B cell (primary cell): ENCODE data around the gene COL4A3. TPM values are rescaled to one million over a fixed set of nuclear protein-coding genes. Genes with fewer than 3 reads are reported as not detected.

Experiments used
- ATAC-seq: fragments of 200-7000 bp; cut with Tn5 transposase; one replicate; pipeline ENCODE4 v1.10.0; 2021; ENCODE audit warnings: low read depth, mild to moderate bottlenecking, moderate number of reproducible peaks, moderate library complexity
- CTCF ChIA-PET: fragments of 350-600 bp; sonication (Branson Sonifier 250); formaldehyde crosslinking; loops from one replicate; lab custom pipeline; 2021; ENCODE audit warnings: antibody characterized with exemption, inconsistent platforms; lab: Charles Lee
- POLR2A ChIA-PET: fragments of 350-600 bp; sonication (Branson Sonifier 250); formaldehyde crosslinking; loops from one replicate; lab custom pipeline; 2021; ENCODE audit warnings: antibody characterized with exemption; lab: Charles Lee
- DNase-seq: peaks from one replicate; pipeline ENCODE4 v3.0.0; 2013
- H2AFZ ChIP-seq: 2 replicates; pipeline ENCODE4 v1.6.1; 2012; ENCODE audit warnings: mild to moderate bottlenecking, low read depth, low read length; ENCODE audit not compliant: insufficient read depth, poor library complexity, severe bottlenecking
- H3K27ac ChIP-seq, 2 donors: 1 replicate in 1 of 2; 2 replicates in 1 of 2; pipeline ENCODE4 v1.5.1; 2012 to 2013; ENCODE audit warnings: low read length in 2 of 2, mild to moderate bottlenecking in 2 of 2, moderate library complexity in 1 of 2
- H3K27me3 ChIP-seq, 4 experiments: fragments of 200-600 bp in 1 of 4; sonication (generic) in 1 of 4; replicated peaks in 1 of 4; 1 replicate in 2 of 4; 2 replicates in 2 of 4; pipeline versions ENCODE4 v1.6.1 to v1.7.0; 2013 to 2016; ENCODE audit warnings: low read length in 3 of 4, mild to moderate bottlenecking in 2 of 4, mixed read lengths in 1 of 4, moderate library complexity in 1 of 4; ENCODE audit not compliant: insufficient read depth in 4 of 4, control insufficient read depth in 3 of 4; ENCODE audit errors: control extremely low read depth in 1 of 4
- H3K36me3 ChIP-seq, 2 experiments: replicated peaks in 1 of 2; 1 replicate in 1 of 2; 2 replicates in 1 of 2; pipeline versions ENCODE4 v1.6.1 to v1.7.1; 2013; ENCODE audit warnings: low read length in 1 of 2; ENCODE audit not compliant: insufficient read depth in 2 of 2, control insufficient read depth in 1 of 2; ENCODE audit errors: control extremely low read depth in 1 of 2, extremely low read depth in 1 of 2
- H3K4me1 ChIP-seq, 2 donors: fragments of 200-600 bp in 1 of 2; sonication (generic) in 1 of 2; 1 replicate in 1 of 2; 2 replicates in 1 of 2; pipeline versions ENCODE4 v1.5.1 to v1.6.1; 2013 to 2017; ENCODE audit warnings: low read length in 2 of 2; ENCODE audit not compliant: control insufficient read depth in 2 of 2, insufficient read depth in 2 of 2
- H3K4me2 ChIP-seq: replicated peaks from 2 replicates; pipeline ENCODE3; 2012; ENCODE audit warnings: mild to moderate bottlenecking, low read depth, low read length; ENCODE audit not compliant: poor library complexity, severe bottlenecking
- H3K4me3 ChIP-seq, 5 experiments: fragments of 200-600 bp in 1 of 5; sonication (generic) in 1 of 5; 1 replicate in 3 of 5; 2 replicates in 2 of 5; pipeline versions ENCODE4 v1.5.1 to v1.7.0; 2011 to 2016; ENCODE audit warnings: low read length in 4 of 5, mild to moderate bottlenecking in 4 of 5, low read depth in 2 of 5, control low read depth in 1 of 5, moderate library complexity in 1 of 5; ENCODE audit not compliant: insufficient read depth in 1 of 5; ENCODE audit errors: control extremely low read depth in 1 of 5, extremely low read depth in 1 of 5
- H3K79me2 ChIP-seq: fragments of 200-600 bp; sonication (generic); one replicate; pipeline ENCODE4 v1.6.0; 2016; ENCODE audit warnings: low read length; ENCODE audit not compliant: control insufficient read depth, insufficient read depth
- H3K9ac ChIP-seq: fragments of 200-600 bp; sonication (generic); 2 replicates; pipeline ENCODE4 v1.6.1; 2017; ENCODE audit warnings: mild to moderate bottlenecking, low read length, moderate library complexity
- H3K9me3 ChIP-seq, 3 donors: one replicate each; pipeline versions ENCODE4 v1.6.1 to v1.7.1; 2013; ENCODE audit warnings: low read length in 2 of 3; ENCODE audit not compliant: control insufficient read depth in 2 of 3, insufficient read depth in 1 of 3; ENCODE audit errors: control extremely low read depth in 1 of 3
- H4K20me1 ChIP-seq: 2 replicates; pipeline ENCODE4 v1.6.0; 2012; ENCODE audit warnings: mild to moderate bottlenecking, low read length; ENCODE audit not compliant: insufficient read depth, control insufficient read depth, poor library complexity, severe bottlenecking
- H3K27ac Mint-ChIP-seq: one replicate; pipeline ENCODE4 v1.8.0; 2021; ENCODE audit warnings: mixed read lengths
- H3K27me3 Mint-ChIP-seq: one replicate; pipeline ENCODE4 v1.8.0; 2021; ENCODE audit warnings: mixed read lengths
- H3K4me1 Mint-ChIP-seq: one replicate; pipeline ENCODE4 v1.8.0; 2021; ENCODE audit warnings: mixed read lengths
- H3K4me3 Mint-ChIP-seq: one replicate; pipeline ENCODE4 v1.8.0; 2021; ENCODE audit warnings: mixed read lengths
- H3K9me3 Mint-ChIP-seq: one replicate; pipeline ENCODE4 v1.8.0; 2022; ENCODE audit warnings: mixed read lengths; ENCODE audit not compliant: insufficient read depth
- CTCF ChIP-seq: fragments of 200-600 bp; IDR thresholded peaks from one replicate; pipeline ENCODE4 v1.8.0; 2022; ENCODE audit warnings: antibody characterized with exemption, mild to moderate bottlenecking
- EZH2 ChIP-seq: IDR thresholded peaks from 2 replicates; pipeline ENCODE4 v1.6.1; 2012; ENCODE audit warnings: borderline replicate concordance, low read depth, mild to moderate bottlenecking, moderate library complexity, low read length; ENCODE audit not compliant: insufficient read depth, poor library complexity, severe bottlenecking
- WGBS: methylation state at CpG from one replicate; pipeline ENCODE4 v1.1.5; 2013; ENCODE audit warnings: missing lambda C conversion rate; ENCODE audit not compliant: insufficient coverage; 5-methylcytosine and 5-hydroxymethylcytosine counted together
- intact Hi-C: fragments of 100-400 bp; cut with micrococcal nuclease; formaldehyde crosslinking; loops from one replicate; pipeline ENCODE4 v1.10.0; 2022
- polyA plus RNA-seq: library from polyadenylated mRNA; depleted of rRNA; stranded (reverse); fragments of >200 nt; gene quantifications from 2 replicates; pipeline ENCODE4 v1.2.3, GENCODE V29; 2012
- total RNA-seq, 2 donors: library from RNA; stranded (reverse); fragments of 120-200 nt in 1 of 2; gene quantifications; 1 replicate in 1 of 2; 2 replicates in 1 of 2; pipeline versions ENCODE4 v1.2.3 to v1.2.4, GENCODE V29; 2013 to 2022

COL4A3 gene
- total and polyA plus RNA-seq, 2 donors (not counting 1 experiment from before 2014, with no cell fraction given) = 33.4 to 45.9 TPM

GRCh38 chr2:227117027-227117426 is 47.4 kb upstream of the COL4A3 start:
- intact Hi-C loops = no loop called here
- H3K27ac Mint-ChIP-seq = no peak overlapping the region
- Histone ChIP-seq H3K27ac (no peak overlapping the region), H3K36me3 (no peaks in the 10 kb centered on the region), H3K9ac (no peak overlapping the region), H3K27me3 (no peaks in the 10 kb centered on the region), H3K4me2 (no peak overlapping the region), H3K4me1 (no peaks in the 10 kb centered on the region), H3K9me3 (no peaks in the 10 kb centered on the region), H4K20me1 (no peaks in the 10 kb centered on the region), H2AFZ (no peak overlapping the region), H3K79me2 (no peaks in the 10 kb centered on the region), H3K4me3 (no peak overlapping the region)
- POLR2A ChIA-PET = no interaction called here
- TF ChIP-seq CTCF (no peak), EZH2 (no peak)
- no peaks in the 10 kb centered on the region for H3K27me3 Mint-ChIP-seq
- H3K4me3 Mint-ChIP-seq = no peak overlapping the region
- CTCF ChIA-PET = no interaction called here
- no peak for ATAC-seq
- WGBS = no CpG with 5 or more reads among the region's 1 CpG
- H3K4me1 Mint-ChIP-seq = no peaks in the 10 kb centered on the region
- no peaks in the 10 kb centered on the region for H3K9me3 Mint-ChIP-seq
- DNase-seq = no peak

- H2AFZ ChIP-seq = no peak overlapping the region
- no peak overlapping the region for H3K4me2 ChIP-seq
- no peaks in the 10 kb centered on the region for H3K9me3 ChIP-seq
- H3K4me1 ChIP-seq = no peaks in the 10 kb centered on the region
- ChIA-PET CTCF (no interaction called here), POLR2A (no interaction called here)
- TF ChIP-seq EZH2 (no peak), CTCF (no peak)
- no peaks in the 10 kb centered on the region for H3K36me3 ChIP-seq
- H3K27me3 Mint-ChIP-seq = no peaks in the 10 kb centered on the region
- no peaks in the 10 kb centered on the region for H3K79me2 ChIP-seq
- WGBS = 30% methylated on average over 2 of the region's 3 CpGs
- H3K4me3 Mint-ChIP-seq = no peak overlapping the region
- no peak overlapping the region for H3K27ac Mint-ChIP-seq
- H3K27me3 ChIP-seq = no peaks in the 10 kb centered on the region
- DNase-seq (no peak), ATAC-seq (no peak)
- H3K4me3 ChIP-seq = no peak overlapping the region
- intact Hi-C loops = no loop called here
- no peaks in the 10 kb centered on the region for H3K4me1 Mint-ChIP-seq
- no peak overlapping the region for H3K9ac ChIP-seq
- H3K27ac ChIP-seq = no peak overlapping the region
- no peaks in the 10 kb centered on the region for H3K9me3 Mint-ChIP-seq
- H4K20me1 ChIP-seq = no peaks in the 10 kb centered on the region
Observed at GRCh38 chr2:227117852-227118251, 46.6 kb upstream of the COL4A3 start.
